Keratinocyte (primary cell): ENCODE measurements around the gene CDC16. TPM values are rescaled to one million over a fixed set of nuclear protein-coding genes. Genes with fewer than 3 reads are reported as not detected.

Experiments used
- DNase-seq: peaks from one replicate; pipeline ENCODE4 v3.0.0-alpha.2; 2011; ENCODE audit warnings: low read depth, missing footprints, low spot score
- FAIRE-seq: peaks from 2 replicates; lab custom pipeline; 2011; peaks lifted over from hg19 to GRCh38; lab: Jason Lieb, UNC
- H2AFZ ChIP-seq: 2 replicates; pipeline ENCODE4 v1.6.0; 2012; ENCODE audit warnings: low read length, control low read depth, inconsistent platforms; ENCODE audit not compliant: control insufficient read depth
- H3K27ac ChIP-seq: 2 replicates; pipeline ENCODE4 v1.5.1; 2011; ENCODE audit warnings: low read length; ENCODE audit not compliant: control insufficient read depth, insufficient read depth
- H3K27me3 ChIP-seq: 3 replicates; pipeline ENCODE4 v1.6.0; 2011; ENCODE audit warnings: low read length; ENCODE audit not compliant: control insufficient read depth, insufficient read depth; ENCODE audit errors: extremely low read depth
- H3K36me3 ChIP-seq, 2 experiments: 2 replicates in 1 of 2; 3 replicates in 1 of 2; pipeline ENCODE4 v1.5.1; 2011; ENCODE audit warnings: low read length in 2 of 2, mild to moderate bottlenecking in 1 of 2; ENCODE audit not compliant: control insufficient read depth in 2 of 2, insufficient read depth in 2 of 2; ENCODE audit errors: extremely low read depth in 1 of 2
- H3K4me1 ChIP-seq: 3 replicates; pipeline ENCODE4 v1.5.1; 2011; ENCODE audit warnings: low read length; ENCODE audit not compliant: control insufficient read depth, insufficient read depth; ENCODE audit errors: extremely low read depth
- H3K4me2 ChIP-seq: 3 replicates; pipeline ENCODE4 v1.6.0; 2011; ENCODE audit warnings: low read depth, low read length; ENCODE audit not compliant: control insufficient read depth, insufficient read depth; ENCODE audit errors: extremely low read depth
- H3K4me3 ChIP-seq, 3 experiments: fragments of 200-600 bp in 1 of 3; sonication (generic) in 1 of 3; 2 replicates in 2 of 3; 3 replicates in 1 of 3; pipeline ENCODE4 v1.5.1; 2011 to 2016; ENCODE audit warnings: low read length in 3 of 3, mild to moderate bottlenecking in 3 of 3, control low read depth in 2 of 3, inconsistent platforms in 1 of 3, low read depth in 1 of 3, mixed read lengths in 1 of 3, mixed run types in 1 of 3, moderate library complexity in 1 of 3; ENCODE audit not compliant: control insufficient read depth in 2 of 3, insufficient read depth in 2 of 3; ENCODE audit errors: extremely low read depth in 1 of 3
- H3K79me2 ChIP-seq: 2 replicates; pipeline ENCODE4 v1.6.0; 2012; ENCODE audit warnings: low read length; ENCODE audit not compliant: control insufficient read depth, insufficient read depth
- H3K9ac ChIP-seq: 3 replicates; pipeline ENCODE4 v1.6.0; 2011; ENCODE audit warnings: low read length; ENCODE audit not compliant: control insufficient read depth, insufficient read depth; ENCODE audit errors: extremely low read depth
- H3K9me1 ChIP-seq: 3 replicates; pipeline ENCODE4 v1.6.0; 2011; ENCODE audit warnings: low read length; ENCODE audit not compliant: control insufficient read depth, insufficient read depth; ENCODE audit errors: extremely low read depth
- H3K9me3 ChIP-seq: 2 replicates; pipeline ENCODE4 v1.5.1; 2012; ENCODE audit warnings: low read depth, low read length; ENCODE audit not compliant: control insufficient read depth
- H4K20me1 ChIP-seq: 3 replicates; pipeline ENCODE4 v1.6.0; 2011; ENCODE audit warnings: low read length; ENCODE audit not compliant: control insufficient read depth, insufficient read depth; ENCODE audit errors: extremely low read depth
- CTCF ChIP-seq, 3 experiments: IDR thresholded peaks in 1 of 3; conservative IDR thresholded peaks in 1 of 3; optimal IDR thresholded peaks in 1 of 3; 2 replicates in 2 of 3; 3 replicates in 1 of 3; pipeline versions ENCODE3 to v1.5.1; 2011; ENCODE audit warnings: low read length in 3 of 3, mild to moderate bottlenecking in 3 of 3, moderate library complexity in 2 of 3, control low read depth in 1 of 3, inconsistent platforms in 1 of 3; ENCODE audit not compliant: insufficient read depth in 2 of 3; ENCODE audit errors: extremely low read depth in 1 of 3
- EZH2 ChIP-seq: IDR thresholded peaks from one replicate; pipeline ENCODE4 v1.6.1; 2012; ENCODE audit warnings: inconsistent platforms, mild to moderate bottlenecking, low read length, moderate library complexity
- dilution Hi-C: fragments of 300-500 bp; cut with MboI; formaldehyde crosslinking; loops from one replicate; pipeline ENCODE4 v1.7.0; 2020; ENCODE audit warnings: low sequenced_read_pairs; ENCODE audit not compliant: extremely low pct_ligation_motif_present
- polyA plus RNA-seq, 5 experiments: library from polyadenylated mRNA; depleted of rRNA in 3 of 5; stranded (reverse) in 3 of 5; stranded (forward) in 1 of 5; unstranded in 1 of 5; fragments of >200 nt; gene quantifications; 1 replicate in 1 of 5; 2 replicates in 3 of 5; 3 replicates in 1 of 5; pipeline versions ENCODE4 v1.2.1 to v1.2.3, GENCODE V29; 2011 to 2012; ENCODE audit warnings: missing spikeins in 2 of 5, low read depth in 1 of 5, low replicate concordance in 1 of 5

The CDC16 gene
- polyA plus RNA-seq, 1 donor (not counting 4 experiments of a cell fraction or from before 2014, with no cell fraction given): 91.8 TPM

DNA sequence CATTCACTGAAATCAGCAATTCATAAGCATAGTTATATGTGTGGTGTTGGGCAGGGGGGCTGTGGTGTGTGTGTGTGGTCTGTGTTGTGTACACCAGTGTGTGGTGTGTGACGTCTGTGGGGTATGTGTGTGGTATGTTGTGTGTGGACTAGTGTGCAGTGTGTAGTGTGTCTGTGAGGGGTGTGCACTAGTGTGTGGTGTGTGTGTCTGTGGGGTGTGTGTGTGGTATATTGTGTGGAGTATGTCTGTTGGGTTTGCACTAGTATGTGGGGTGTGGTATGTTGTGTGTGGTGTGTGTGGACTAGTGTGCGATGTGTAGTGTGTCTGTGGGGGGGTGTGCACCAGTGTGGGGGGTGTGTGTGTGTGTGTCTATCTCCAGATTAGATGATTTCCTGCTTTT, 7.2 kb upstream of the CDC16 start:
- no peak for FAIRE-seq
- peaks cover 3% of the 10 kb centered on the region for H3K4me1 ChIP-seq

GRCh38 chr13:114228176-114228575, 6.5 kb upstream of the CDC16 start:
- Histone ChIP-seq H3K27ac (no peak overlapping the region), H3K4me2 (no peak overlapping the region), H3K9me1 (no peaks in the 10 kb centered on the region), H3K79me2 (no peaks in the 10 kb centered on the region), H4K20me1 (no peaks in the 10 kb centered on the region), H3K4me3 (no peak overlapping the region), H3K4me1 (peaks cover 3% of the 10 kb centered on the region), H2AFZ (no peak overlapping the region), H3K9ac (no peak overlapping the region), H3K36me3 (no peaks in the 10 kb centered on the region), H3K9me3 (no peaks in the 10 kb centered on the region), H3K27me3 (peaks cover 14% of the 10 kb centered on the region)
- DNase-seq: no peak
- dilution Hi-C loops: no loop called here
- TF ChIP-seq CTCF (optimal IDR thresholded peaks at IDR 0.05 in 1 of 3, IDR thresholded peaks at IDR 0.05 in 1 of 3, conservative IDR thresholded peaks at IDR 0.05 in 1 of 3; ENCODE audit: extremely low read depth in 1 of 3, insufficient read depth in 2 of 3, low read length in 3 of 3): no peak
- TF ChIP-seq EZH2: no peak
- no peak for FAIRE-seq

More for the DNA sequence above, 7.2 kb upstream of the CDC16 start:
- Histone ChIP-seq H3K79me2 (no peaks in the 10 kb centered on the region), H4K20me1 (no peaks in the 10 kb centered on the region), H3K4me2 (no peak overlapping the region), H3K4me3 (no peak overlapping the region), H3K9ac (no peak overlapping the region), H3K27me3 (peaks cover 14% of the 10 kb centered on the region), H3K9me1 (no peaks in the 10 kb centered on the region), H2AFZ (no peak overlapping the region), H3K9me3 (no peaks in the 10 kb centered on the region), H3K36me3 (no peaks in the 10 kb centered on the region), H3K27ac (no peak overlapping the region)
- TF ChIP-seq EZH2: no peak
- no peak for TF ChIP-seq CTCF (optimal IDR thresholded peaks at IDR 0.05 in 1 of 3, IDR thresholded peaks at IDR 0.05 in 1 of 3, conservative IDR thresholded peaks at IDR 0.05 in 1 of 3; ENCODE audit: extremely low read depth in 1 of 3, insufficient read depth in 2 of 3, low read length in 3 of 3)
- DNase-seq: no peak
- dilution Hi-C loops: no loop called here
